Activated CD4-positive, alpha-beta T cell treated with anti-CD3 and anti-CD28 coated beads, Interleukin-2, amount 10 ng/mL, durations not matched to agents 7 days and 5 days (primary cell): ENCODE measurements around the gene OTX2. TPM values are rescaled to one million over a fixed set of nuclear protein-coding genes. Genes with fewer than 3 reads are reported as not detected.

Source experiments
- CTCF ChIA-PET: fragments of 350-600 bp; sonication (Branson Sonifier 250); formaldehyde crosslinking; loops from one replicate; lab custom pipeline; 2021; ENCODE audit warnings: antibody characterized with exemption; lab: Charles Lee
- POLR2A ChIA-PET: fragments of 350-600 bp; sonication (Branson Sonifier 250); formaldehyde crosslinking; loops from one replicate; lab custom pipeline; 2021; ENCODE audit warnings: antibody characterized with exemption; lab: Charles Lee
- DNase-seq: peaks from one replicate; pipeline ENCODE4 v3.0.0-alpha.2; 2020
- H3K27ac Mint-ChIP-seq: one replicate; pipeline ENCODE4 v1.8.0; 2021; ENCODE audit warnings: mild to moderate bottlenecking, moderate library complexity, mixed read lengths
- H3K27me3 Mint-ChIP-seq: one replicate; pipeline ENCODE4 v1.8.0; 2021; ENCODE audit warnings: mixed read lengths
- H3K36me3 Mint-ChIP-seq: one replicate; pipeline ENCODE4 v1.8.0; 2021; ENCODE audit warnings: low read depth, mixed read lengths
- H3K4me1 Mint-ChIP-seq: one replicate; pipeline ENCODE4 v1.8.0; 2021; ENCODE audit warnings: mixed read lengths
- H3K4me3 Mint-ChIP-seq: one replicate; pipeline ENCODE4 v1.8.0; 2021; ENCODE audit warnings: mild to moderate bottlenecking, moderate library complexity, mixed read lengths
- H3K9me3 Mint-ChIP-seq: one replicate; pipeline ENCODE4 v1.8.0; 2021; ENCODE audit warnings: mixed read lengths
- total RNA-seq, 2 experiments: library from RNA; stranded (reverse); gene quantifications; one replicate each; pipeline ENCODE4 v1.2.3, GENCODE V29; 2021

Gene OTX2
- total RNA-seq = not detected

DNA sequence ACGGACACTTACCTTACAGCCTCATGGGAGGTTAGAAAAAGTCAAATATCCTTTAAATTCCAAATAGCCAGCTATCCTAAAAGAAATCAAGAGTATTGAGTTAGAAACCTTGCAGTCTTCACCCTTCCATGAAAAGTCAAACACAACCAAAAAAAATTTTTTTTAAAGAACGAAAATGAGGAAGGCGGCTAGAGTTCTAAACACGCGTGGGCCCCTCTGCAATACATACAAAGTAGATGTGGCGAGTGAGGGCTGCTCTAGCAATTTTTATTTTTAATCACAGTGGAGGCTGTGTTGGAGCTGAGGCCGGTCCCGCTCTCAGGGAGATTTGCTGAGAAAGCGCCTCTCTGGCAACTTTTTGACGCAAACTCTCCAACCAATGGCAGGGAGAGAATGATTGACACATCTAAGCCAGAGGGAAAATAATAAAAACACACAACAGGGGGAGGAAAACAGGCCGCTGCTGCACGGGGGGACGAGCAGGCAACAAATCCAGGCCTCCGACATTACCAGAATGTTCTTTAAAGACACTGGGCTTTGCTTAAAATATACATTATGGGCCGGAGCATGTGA is at the start of gene OTX2:
TSS of gene OTX2 (minus strand) at position 333 of the 573 bp plus-strand sequence. CDS start 5,023 bp downstream, outside the sequence.
- peak within 1 kb of the TSS; percentile 84 for H3K27ac Mint-ChIP-seq
- peaks cover 82% of the 10 kb centered on the region for H3K27me3 Mint-ChIP-seq
- H3K4me1 Mint-ChIP-seq = peaks cover 13% of the 10 kb centered on the region
- CTCF ChIA-PET = no interaction called here
- DNase-seq = no peak
- POLR2A ChIA-PET = no interaction called here
- peaks cover 8% of the 10 kb centered on the region for H3K36me3 Mint-ChIP-seq
- peak within 1 kb of the TSS; percentile 58 for H3K4me3 Mint-ChIP-seq
- H3K9me3 Mint-ChIP-seq = peaks cover 5% of the 10 kb centered on the region

DNA sequence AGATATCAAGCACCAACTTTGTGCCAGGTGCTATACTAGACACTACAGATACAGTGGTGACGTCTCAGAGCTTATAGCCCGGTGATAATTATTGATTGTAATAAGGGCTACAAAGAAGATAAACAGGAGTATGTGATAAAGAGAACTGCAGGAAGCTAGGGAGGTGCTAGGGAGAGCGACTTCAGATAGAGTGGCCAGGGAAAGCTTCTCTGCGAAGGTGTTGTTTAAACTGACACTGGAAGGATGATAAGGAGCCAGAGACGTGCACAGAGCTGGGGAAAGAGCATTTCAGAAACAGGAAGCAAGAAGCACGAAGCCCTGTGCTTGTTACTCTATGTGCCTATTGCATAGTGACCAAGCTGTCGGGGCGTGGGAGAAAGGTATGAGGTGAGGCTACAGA is 48.1 kb upstream of the OTX2 start:
- CTCF ChIA-PET = interaction anchor here (1.2 kb wide), 1 partner anchor 9 kb away, joined by 3 read pairs; no protein-coding TSS in a partner anchor
- Mint-ChIP-seq H3K9me3 (no peaks in the 10 kb centered on the region), H3K27me3 (peaks cover 40% of the 10 kb centered on the region), H3K4me1 (no peaks in the 10 kb centered on the region), H3K27ac (no peak overlapping the region), H3K4me3 (no peak overlapping the region), H3K36me3 (no peaks in the 10 kb centered on the region)
- POLR2A ChIA-PET = no interaction called here
- no peak for DNase-seq

DNA sequence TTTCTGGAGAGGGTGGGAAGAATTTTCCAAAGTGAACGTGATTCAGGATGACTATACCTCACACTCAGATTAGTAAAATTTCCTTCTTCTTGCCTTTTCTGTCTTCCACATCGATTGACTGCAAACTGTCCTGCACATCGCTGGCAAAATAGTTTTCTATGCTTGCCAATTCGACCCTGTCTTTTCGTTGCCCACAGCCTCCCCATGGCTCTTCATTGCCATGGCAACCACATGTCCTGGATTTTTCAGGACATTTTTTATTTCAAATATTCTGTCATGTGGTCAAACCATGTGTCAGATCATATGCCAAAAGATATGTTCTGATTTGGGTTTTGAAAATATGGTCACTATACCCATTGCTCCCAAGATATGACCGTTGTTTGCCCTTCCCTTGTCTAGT is 46.9 kb upstream of the OTX2 start:
- DNase-seq = no peak
- no peak overlapping the region for H3K4me3 Mint-ChIP-seq
- no peak overlapping the region for H3K27ac Mint-ChIP-seq
- ChIA-PET CTCF (no interaction called here), POLR2A (no interaction called here)
- H3K36me3 Mint-ChIP-seq = no peaks in the 10 kb centered on the region
- no peaks in the 10 kb centered on the region for H3K4me1 Mint-ChIP-seq
- H3K27me3 Mint-ChIP-seq = peaks cover 40% of the 10 kb centered on the region
- no peaks in the 10 kb centered on the region for H3K9me3 Mint-ChIP-seq

DNA sequence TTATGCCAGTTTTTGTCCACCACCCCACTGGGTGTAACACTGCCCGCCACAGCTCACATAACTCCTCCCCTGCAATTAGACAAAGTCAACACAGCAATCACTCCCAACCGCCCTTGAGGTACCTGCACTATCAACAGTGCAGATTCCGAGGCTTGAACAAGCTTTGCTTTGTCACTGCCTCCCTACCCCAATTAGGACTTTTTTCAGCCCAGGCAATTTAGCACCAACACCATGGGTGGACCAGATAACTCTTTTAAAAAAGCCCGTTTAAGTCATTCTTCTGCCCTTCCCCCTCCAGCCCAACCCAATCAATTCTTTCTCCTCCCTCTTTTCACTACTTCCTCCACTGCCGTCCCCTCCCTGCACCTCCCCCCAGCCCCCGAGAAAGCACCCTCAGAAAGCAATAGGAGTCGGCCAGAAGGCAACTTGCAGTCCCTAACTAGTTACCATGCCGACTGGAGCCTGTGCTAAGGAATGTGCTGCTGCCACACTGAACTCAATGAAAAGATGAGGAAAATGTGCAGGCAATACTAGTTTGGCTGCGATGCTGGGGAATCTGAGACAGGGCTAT is 45.7 kb upstream of the OTX2 start:
- no peaks in the 10 kb centered on the region for H3K36me3 Mint-ChIP-seq
- H3K27ac Mint-ChIP-seq = no peak overlapping the region
- ChIA-PET POLR2A (no interaction called here), CTCF (no interaction called here)
- H3K9me3 Mint-ChIP-seq = no peaks in the 10 kb centered on the region
- H3K4me1 Mint-ChIP-seq = no peaks in the 10 kb centered on the region
- no peak for DNase-seq
- no peak overlapping the region for H3K4me3 Mint-ChIP-seq
- H3K27me3 Mint-ChIP-seq = peaks cover 37% of the 10 kb centered on the region

DNA sequence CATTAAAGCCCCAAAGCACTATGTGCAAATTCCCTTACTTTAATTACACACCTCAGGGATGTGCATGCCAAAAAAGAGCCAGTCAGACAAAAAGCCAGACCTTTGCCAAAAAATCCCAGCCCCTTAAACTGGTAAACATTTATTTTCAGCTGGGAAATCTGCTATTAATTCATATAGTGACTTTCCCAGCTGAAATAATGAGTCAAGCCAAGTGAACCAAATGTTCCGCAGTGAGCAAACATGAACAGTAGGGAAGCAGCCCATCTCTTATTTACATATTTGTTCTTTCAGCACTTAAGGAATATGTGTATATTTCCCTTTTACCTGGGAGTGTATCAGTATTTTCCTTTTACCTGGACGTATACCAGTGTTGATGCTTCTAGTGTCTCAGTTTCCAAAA is 44.0 kb upstream of the OTX2 start:
- H3K4me3 Mint-ChIP-seq = no peak overlapping the region
- peaks cover 32% of the 10 kb centered on the region for H3K27me3 Mint-ChIP-seq
- H3K27ac Mint-ChIP-seq = no peak overlapping the region
- no peak for DNase-seq
- H3K4me1 Mint-ChIP-seq = no peaks in the 10 kb centered on the region
- no peaks in the 10 kb centered on the region for H3K9me3 Mint-ChIP-seq
- ChIA-PET CTCF (no interaction called here), POLR2A (no interaction called here)
- H3K36me3 Mint-ChIP-seq = no peaks in the 10 kb centered on the region

DNA sequence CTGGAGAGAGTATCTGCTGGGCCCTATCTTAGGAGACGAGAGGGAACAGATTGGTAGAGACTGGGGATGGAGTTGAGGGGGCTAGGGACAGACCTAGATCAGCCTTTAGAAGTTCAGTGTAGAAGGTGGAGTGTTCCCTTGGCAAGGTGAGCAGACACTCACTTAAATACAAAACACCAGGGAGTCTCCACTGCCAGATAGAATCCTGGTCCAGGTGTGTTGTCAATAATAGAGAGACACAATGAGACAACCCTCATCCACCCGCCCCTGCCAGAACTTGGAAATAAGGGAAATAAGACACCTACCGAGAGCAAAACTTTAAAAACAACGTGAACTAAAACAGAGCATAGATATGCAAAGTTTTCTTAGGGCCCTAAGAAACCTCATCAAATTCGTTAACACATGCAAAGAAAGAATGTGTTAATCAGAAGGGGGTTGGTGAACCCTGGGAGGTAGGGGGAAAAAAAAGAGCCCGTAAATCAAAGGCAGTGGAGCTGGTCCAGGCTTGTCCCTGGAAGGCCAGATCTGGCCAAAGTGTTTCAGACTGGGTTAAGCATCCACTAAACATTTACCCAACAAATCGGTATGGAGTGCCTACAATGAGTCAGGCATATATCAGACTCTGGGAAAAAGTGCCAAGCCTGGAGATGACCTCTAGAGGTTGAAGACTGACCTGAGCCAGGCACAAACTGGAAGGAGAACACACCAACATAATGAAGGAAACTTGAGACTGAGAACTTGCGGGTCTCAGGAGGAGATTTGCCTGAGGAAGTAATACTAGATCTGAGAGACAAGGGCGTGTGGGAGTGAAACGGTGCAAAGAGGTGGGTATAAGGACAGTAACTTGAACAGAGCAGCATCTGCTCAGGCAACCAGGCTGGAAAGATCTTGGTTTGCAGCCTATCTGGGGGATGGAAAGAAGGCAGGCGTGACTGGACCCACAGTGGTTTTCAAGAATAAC is 37.0 kb upstream of the OTX2 start:
- ChIA-PET POLR2A (no interaction called here), CTCF (no interaction called here)
- H3K27me3 Mint-ChIP-seq = peaks cover 22% of the 10 kb centered on the region
- no peak for DNase-seq
- no peak overlapping the region for H3K27ac Mint-ChIP-seq
- peaks cover 2% of the 10 kb centered on the region for H3K4me1 Mint-ChIP-seq
- no peaks in the 10 kb centered on the region for H3K9me3 Mint-ChIP-seq
- no peak overlapping the region for H3K4me3 Mint-ChIP-seq
- H3K36me3 Mint-ChIP-seq = no peaks in the 10 kb centered on the region

DNA sequence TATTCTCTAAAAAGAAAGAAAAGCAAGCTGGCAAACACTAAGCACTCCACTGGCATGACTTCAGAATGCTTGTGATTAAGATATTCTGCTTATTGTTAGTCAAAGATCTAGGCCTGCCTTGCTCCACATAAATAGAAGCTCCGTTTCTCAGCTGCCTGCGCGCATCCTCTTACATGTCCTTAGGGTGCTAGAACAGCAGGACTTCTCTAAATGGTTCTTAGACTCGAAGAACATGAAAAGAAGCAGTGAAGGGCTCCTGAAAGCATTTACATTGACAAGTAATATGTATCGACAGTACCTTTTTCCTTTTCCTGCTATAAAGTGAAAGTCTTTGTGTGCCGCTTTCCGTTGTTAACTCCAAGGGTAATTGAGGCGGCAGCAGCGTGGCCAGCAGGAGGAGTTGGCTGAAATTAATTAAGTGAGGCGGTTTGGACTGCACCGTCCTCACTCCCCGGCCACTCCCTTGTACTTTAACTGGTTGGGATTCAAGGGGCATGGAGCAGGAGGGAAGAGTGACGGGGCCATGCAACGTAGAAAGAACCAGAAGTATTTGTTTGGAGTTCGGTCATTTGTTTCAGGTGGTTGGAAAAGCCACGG is 34.2 kb upstream of the OTX2 start:
- H3K27me3 Mint-ChIP-seq = peaks cover 25% of the 10 kb centered on the region
- POLR2A ChIA-PET = no interaction called here

DNA sequence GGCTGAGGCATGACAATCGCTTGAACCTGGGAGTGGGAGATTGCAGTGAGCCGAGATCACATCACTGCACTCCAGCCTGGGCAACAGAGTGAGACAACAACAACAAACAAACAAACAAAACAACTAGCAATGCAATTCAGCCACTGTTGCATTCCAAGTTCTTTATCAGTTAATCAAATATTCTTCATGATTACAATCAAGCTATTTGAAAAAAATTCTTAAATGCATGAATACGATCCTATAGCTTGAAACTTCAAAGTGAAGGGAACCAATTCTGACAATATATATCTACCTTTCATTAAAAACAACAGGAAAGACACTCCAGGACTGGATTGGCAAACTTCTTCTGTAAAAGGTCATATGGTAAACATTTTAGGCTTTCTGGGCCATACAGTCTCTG is 31.3 kb upstream of the OTX2 start:
- ChIA-PET POLR2A (no interaction called here), CTCF (interaction anchor here (0.9 kb wide), 1 partner anchor 228 kb away, joined by 4 read pairs; no protein-coding TSS in a partner anchor)
- H3K4me1 Mint-ChIP-seq = peaks cover 2% of the 10 kb centered on the region
- H3K27me3 Mint-ChIP-seq = peaks cover 17% of the 10 kb centered on the region
- DNase-seq = no peak
- H3K9me3 Mint-ChIP-seq = no peaks in the 10 kb centered on the region
- H3K27ac Mint-ChIP-seq = no peak overlapping the region
- H3K4me3 Mint-ChIP-seq = no peak overlapping the region
- H3K36me3 Mint-ChIP-seq = no peaks in the 10 kb centered on the region

More for the DNA sequence above, 34.2 kb upstream of the OTX2 start:
- Mint-ChIP-seq H3K4me3 (no peak overlapping the region), H3K27ac (no peak overlapping the region), H3K36me3 (no peaks in the 10 kb centered on the region), H3K9me3 (no peaks in the 10 kb centered on the region), H3K4me1 (peaks cover 2% of the 10 kb centered on the region)
- no peak for DNase-seq
- CTCF ChIA-PET = no interaction called here

DNA sequence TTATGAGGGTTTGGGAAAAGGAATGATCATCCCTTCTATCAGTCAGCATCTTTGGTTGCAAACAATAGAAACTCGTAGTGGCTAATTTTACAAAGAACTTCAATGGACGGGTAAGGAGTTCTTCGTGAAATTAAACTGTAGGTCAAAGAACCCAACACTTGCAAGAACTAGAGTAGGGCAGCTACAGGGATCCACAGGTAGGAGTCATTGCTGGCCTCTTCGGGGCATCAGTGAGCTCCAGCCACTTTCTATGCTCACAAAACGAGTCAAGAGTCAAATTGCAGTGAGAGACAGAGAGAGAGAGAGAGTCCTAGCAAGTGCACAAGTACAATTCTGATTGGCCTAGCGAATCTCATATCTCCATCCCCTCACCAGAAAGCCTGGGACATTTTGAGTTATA is 29.9 kb upstream of the OTX2 start:
- no peaks in the 10 kb centered on the region for H3K36me3 Mint-ChIP-seq
- CTCF ChIA-PET = no interaction called here

DNA sequence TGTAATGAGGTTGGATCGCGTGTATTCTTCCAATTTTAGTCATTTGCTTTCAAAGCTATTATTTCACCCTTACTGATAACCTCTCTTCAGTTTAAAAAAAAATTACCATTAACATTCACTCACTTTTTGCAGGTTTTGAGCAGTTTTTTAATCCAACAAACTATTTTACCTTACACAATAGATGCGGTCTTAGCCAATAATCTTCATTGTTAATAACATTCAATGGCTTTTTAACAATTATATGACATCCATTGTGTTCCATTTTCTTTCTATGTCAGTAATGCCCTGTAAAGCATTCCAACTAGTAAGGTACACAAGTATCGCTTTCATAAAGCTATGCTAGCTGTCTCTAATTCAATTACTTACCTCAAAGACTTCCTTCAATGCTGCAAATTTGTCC is 18.9 kb upstream of the OTX2 start:
- ChIA-PET CTCF (no interaction called here), POLR2A (no interaction called here)
- no peaks in the 10 kb centered on the region for H3K27me3 Mint-ChIP-seq
- no peaks in the 10 kb centered on the region for H3K4me1 Mint-ChIP-seq
- H3K27ac Mint-ChIP-seq = no peak overlapping the region
- DNase-seq = no peak
- no peaks in the 10 kb centered on the region for H3K36me3 Mint-ChIP-seq
- H3K4me3 Mint-ChIP-seq = no peak overlapping the region
- no peaks in the 10 kb centered on the region for H3K9me3 Mint-ChIP-seq

More for the DNA sequence above, 29.9 kb upstream of the OTX2 start:
- no peak overlapping the region for H3K27ac Mint-ChIP-seq
- no peak for DNase-seq
- POLR2A ChIA-PET = no interaction called here
- H3K4me1 Mint-ChIP-seq = peaks cover 2% of the 10 kb centered on the region
- H3K27me3 Mint-ChIP-seq = peaks cover 10% of the 10 kb centered on the region
- no peaks in the 10 kb centered on the region for H3K9me3 Mint-ChIP-seq
- H3K4me3 Mint-ChIP-seq = no peak overlapping the region

DNA sequence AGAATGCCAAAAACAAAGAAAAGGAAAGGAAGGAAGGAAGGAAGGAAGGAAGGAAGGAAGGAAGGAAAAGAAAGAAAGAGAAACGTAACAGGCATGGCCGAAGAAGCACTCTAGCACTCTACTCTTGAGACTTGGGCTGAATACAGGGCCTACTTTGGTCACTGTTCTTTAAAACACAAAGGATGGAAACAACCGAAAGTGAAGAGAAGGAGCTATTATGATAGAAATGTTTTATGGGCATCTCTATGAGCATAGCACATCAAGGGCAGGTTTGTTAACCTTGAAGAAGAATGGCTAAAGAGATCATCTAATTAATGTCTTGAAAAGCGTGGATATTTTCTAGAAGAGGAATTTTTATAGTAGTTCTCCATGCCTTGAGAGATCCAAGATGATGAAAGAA is 15.9 kb upstream of the OTX2 start:
- POLR2A ChIA-PET = no interaction called here
- no peaks in the 10 kb centered on the region for H3K9me3 Mint-ChIP-seq

DNA sequence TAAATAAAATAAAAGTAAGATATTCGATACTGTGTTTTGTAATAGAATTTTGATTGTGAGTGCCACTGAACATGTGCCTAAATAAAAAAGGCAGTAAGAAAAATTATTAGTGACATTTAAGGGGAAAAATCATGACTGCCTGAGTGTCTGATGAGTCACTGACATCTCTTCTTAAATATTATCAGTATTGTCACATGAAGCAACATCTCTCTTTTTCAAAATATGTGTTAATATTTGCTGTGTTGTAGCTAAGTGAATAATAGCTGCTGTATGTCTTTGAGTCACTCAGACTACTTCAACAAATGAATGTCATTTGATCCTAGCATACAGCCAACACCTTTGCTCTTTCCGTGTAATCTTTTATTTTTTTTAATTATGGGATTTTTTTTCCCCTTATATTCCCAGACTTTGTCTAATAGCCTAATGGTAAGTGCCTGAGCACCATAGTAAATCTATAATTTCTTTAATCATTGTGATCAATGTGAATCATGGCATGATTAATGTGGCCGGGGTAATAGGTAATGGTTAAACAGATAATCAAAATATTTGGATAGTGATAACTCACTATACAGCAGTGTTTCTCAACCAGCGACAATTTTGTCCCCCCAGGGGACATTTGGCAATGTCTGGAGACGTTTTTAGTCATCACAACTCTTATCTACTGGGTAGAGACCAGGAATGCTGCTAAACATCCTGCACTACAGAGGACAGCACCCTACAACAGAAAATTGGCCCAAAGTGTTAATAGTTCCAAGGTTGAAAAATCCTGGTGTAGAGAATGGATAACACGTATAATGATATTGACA is 11.7 kb upstream of the OTX2 start:
- ChIA-PET CTCF (no interaction called here), POLR2A (no interaction called here)
- Mint-ChIP-seq H3K27me3 (peaks cover 30% of the 10 kb centered on the region), H3K4me3 (no peak overlapping the region), H3K9me3 (no peaks in the 10 kb centered on the region), H3K27ac (no peak overlapping the region), H3K36me3 (no peaks in the 10 kb centered on the region), H3K4me1 (no peaks in the 10 kb centered on the region)
- no peak for DNase-seq

More for the DNA sequence above, 15.9 kb upstream of the OTX2 start:
- CTCF ChIA-PET = no interaction called here
- H3K27ac Mint-ChIP-seq = no peak overlapping the region
- no peak overlapping the region for H3K4me3 Mint-ChIP-seq
- DNase-seq = no peak
- H3K36me3 Mint-ChIP-seq = no peaks in the 10 kb centered on the region
- no peaks in the 10 kb centered on the region for H3K4me1 Mint-ChIP-seq
- peaks cover 5% of the 10 kb centered on the region for H3K27me3 Mint-ChIP-seq
